ENCODE results near the gene BIN1.

BIN1 gene

GRCh38 chr2:127084611-127085316, 22.2 kb downstream of the BIN1 start:
- TF ChIP-seq, protein P1, sequence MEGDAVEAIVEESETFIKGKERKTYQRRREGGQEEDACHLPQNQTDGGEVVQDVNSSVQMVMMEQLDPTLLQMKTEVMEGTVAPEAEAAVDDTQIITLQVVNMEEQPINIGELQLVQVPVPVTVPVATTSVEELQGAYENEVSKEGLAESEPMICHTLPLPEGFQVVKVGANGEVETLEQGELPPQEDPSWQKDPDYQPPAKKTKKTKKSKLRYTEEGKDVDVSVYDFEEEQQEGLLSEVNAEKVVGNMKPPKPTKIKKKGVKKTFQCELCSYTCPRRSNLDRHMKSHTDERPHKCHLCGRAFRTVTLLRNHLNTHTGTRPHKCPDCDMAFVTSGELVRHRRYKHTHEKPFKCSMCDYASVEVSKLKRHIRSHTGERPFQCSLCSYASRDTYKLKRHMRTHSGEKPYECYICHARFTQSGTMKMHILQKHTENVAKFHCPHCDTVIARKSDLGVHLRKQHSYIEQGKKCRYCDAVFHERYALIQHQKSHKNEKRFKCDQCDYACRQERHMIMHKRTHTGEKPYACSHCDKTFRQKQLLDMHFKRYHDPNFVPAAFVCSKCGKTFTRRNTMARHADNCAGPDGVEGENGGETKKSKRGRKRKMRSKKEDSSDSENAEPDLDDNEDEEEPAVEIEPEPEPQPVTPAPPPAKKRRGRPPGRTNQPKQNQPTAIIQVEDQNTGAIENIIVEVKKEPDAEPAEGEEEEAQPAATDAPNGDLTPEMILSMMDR (conservative IDR thresholded peaks at IDR 0.05; ENCODE audit: low read depth, low read length), result no peak
- no peak overlapping the region for H3K4me3 ChIP-seq (ENCODE audit: low read depth, low read length)
- no peak for DNase-seq (ENCODE audit: low read depth)

GRCh38 chr2:127083819-127084503, 23.0 kb downstream of the BIN1 start:
- TF ChIP-seq, protein P1 (conservative IDR thresholded peaks at IDR 0.05; ENCODE audit: low read depth, low read length), result peak; percentile 42
- DNase-seq (ENCODE audit: low read depth), result peak; percentile 95
- H3K4me3 ChIP-seq (ENCODE audit: low read depth, low read length), result no peak overlapping the region

DNA sequence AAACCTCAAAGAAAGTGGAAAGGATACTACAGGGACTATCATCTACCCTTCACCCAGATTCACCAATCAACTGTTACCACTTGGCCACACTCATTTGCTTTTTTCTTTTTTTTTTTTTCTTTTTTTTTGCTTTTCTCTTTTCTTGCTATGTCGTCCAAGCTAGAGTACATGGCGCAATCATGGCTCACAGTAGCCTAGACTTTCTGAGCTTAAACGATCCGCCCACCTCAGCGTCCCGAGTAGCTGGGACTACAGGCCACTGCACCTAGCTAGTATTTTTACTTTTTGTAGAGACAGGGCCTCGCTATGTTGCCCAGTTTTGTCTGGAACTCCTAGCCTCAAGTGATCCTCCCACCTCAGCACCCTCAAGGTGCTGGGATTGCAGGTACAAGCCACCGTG, 24.0 kb downstream of the BIN1 start:
- peak; percentile 66 for DNase-seq (ENCODE audit: low read depth)
- H3K4me3 ChIP-seq (ENCODE audit: low read depth, low read length), result no peak overlapping the region
- TF ChIP-seq, protein P1 (conservative IDR thresholded peaks at IDR 0.05; ENCODE audit: low read depth, low read length), result no peak

- no peak overlapping the region for H3K4me3 ChIP-seq (ENCODE audit: low read depth, low read length)
- peak; percentile 40 for DNase-seq (ENCODE audit: low read depth)
- TF ChIP-seq, protein P1 (conservative IDR thresholded peaks at IDR 0.05; ENCODE audit: low read depth, low read length), result no peak
Measured at GRCh38 chr2:127081826-127082633, 24.9 kb downstream of the BIN1 start.

DNA sequence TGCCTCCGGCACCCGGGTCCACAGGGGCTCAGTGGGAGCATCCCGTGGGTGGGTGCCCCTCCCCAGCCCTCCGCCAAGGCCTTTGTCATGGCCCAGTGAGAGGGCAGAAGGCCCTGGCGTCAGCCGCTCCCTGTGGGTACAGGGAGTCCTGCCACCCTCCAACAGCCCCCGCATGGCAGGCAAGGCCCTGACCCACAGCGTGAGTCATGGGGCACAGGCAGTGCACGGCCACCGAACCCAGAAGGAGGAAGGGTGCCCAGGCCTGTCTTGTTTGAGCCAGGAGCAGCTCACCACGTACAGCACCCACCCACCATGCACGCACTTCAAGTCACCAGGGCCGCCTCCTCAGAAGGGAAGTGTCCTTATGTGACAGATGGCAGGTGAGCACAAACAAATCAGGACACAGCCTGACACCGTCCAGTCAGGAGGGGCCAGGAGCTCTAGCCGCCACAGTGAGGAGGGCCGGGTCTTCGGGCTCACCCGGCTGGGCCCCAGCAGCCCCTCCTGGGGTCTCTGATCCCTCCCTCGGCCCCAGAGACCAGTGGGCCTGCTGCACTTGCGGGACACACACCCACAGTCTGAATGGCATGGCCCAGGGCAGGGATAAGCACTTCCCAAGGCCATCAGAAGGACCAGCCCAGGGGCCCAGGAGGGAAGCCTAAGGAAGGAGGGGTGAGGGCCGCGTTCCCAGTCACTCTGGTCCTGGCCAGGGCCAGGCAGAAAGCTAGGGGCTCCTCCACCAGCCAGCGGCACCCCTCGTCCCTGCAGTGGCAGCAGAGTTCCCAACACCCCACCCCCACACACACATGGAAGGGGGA, 25.8 kb downstream of the BIN1 start:
- no peak for DNase-seq (ENCODE audit: low read depth)
- no peak overlapping the region for H3K4me3 ChIP-seq (ENCODE audit: low read depth, low read length)
- TF ChIP-seq, protein P1 (conservative IDR thresholded peaks at IDR 0.05; ENCODE audit: low read depth, low read length), result no peak

GRCh38 chr2:127080226-127080937, 26.6 kb downstream of the BIN1 start:
- TF ChIP-seq, protein P1 (conservative IDR thresholded peaks at IDR 0.05; ENCODE audit: low read depth, low read length), result no peak
- no peak overlapping the region for H3K4me3 ChIP-seq (ENCODE audit: low read depth, low read length)
- no peak for DNase-seq (ENCODE audit: low read depth)
